Neural cell (in vitro differentiated cells): ENCODE data around the gene PROSER1.

Experiments
- CTCF ChIP-seq: fragments of 450-650 bp; IDR thresholded peaks from 2 replicates; pipeline ENCODE4 v1.5.1; 2014; ENCODE audit warnings: antibody characterized with exemption, mild to moderate bottlenecking, moderate library complexity; ENCODE audit not compliant: poor library complexity, severe bottlenecking
- TAF1 ChIP-seq: IDR thresholded peaks from 2 replicates; pipeline ENCODE4 v1.6.1; 2012; ENCODE audit warnings: low read depth

DNA sequence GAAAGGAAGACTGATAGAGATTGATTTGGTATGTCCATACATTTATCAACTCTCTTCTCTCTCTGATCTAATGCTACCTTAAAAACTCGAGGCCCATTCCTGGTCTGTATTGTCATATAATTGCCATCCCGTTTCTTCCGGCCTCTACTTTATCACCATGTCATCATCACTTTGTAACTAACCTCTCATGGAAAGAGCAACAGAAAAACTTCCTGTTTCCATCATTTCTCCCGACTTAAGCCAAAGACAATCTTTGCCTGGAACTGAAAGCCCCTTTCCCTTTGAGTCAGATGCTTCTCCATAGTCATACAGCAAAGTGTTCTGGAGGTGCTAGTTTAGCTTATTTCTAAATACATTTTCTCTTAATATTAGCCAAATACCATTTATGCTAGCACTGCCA is 44.5 kb downstream of the PROSER1 start:
- TF ChIP-seq TAF1: no peak
- no peak for TF ChIP-seq CTCF
